Suprapubic skin (tissue), 4 donors: ENCODE results near the gene MARK3. TPM values are rescaled to one million over a fixed set of nuclear protein-coding genes. Genes with fewer than 3 reads are reported as not detected.

Experiments
- DNase-seq, 2 donors: peaks; one replicate each; pipeline ENCODE4 v3.0.0-alpha.2; 2019; ENCODE audit warnings: low spot score in 2 of 2
- H3K27ac ChIP-seq: fragments of 200-600 bp; sonication (generic); one replicate; pipeline ENCODE4 v1.5.1; 2019
- H3K27me3 ChIP-seq: fragments of 200-600 bp; sonication (generic); one replicate; pipeline ENCODE4 v1.5.1; 2019
- H3K36me3 ChIP-seq: fragments of 200-600 bp; sonication (generic); one replicate; pipeline ENCODE4 v1.5.1; 2019
- H3K4me1 ChIP-seq: fragments of 200-600 bp; sonication (generic); one replicate; pipeline ENCODE4 v1.5.1; 2019
- H3K4me3 ChIP-seq: fragments of 200-600 bp; sonication (generic); one replicate; pipeline ENCODE4 v1.5.1; 2019; ENCODE audit warnings: mild to moderate bottlenecking
- H3K9me3 ChIP-seq: fragments of 200-600 bp; sonication (generic); one replicate; pipeline ENCODE4 v1.5.1; 2019
- EP300 ChIP-seq: sonication (generic); formaldehyde crosslinking; IDR thresholded peaks from one replicate; pipeline ENCODE4 v1.6.1; 2017; ENCODE audit warnings: antibody characterized with exemption
- POLR2A ChIP-seq, 2 donors: fragments of 450-650 bp; IDR thresholded peaks; one replicate each; pipeline ENCODE4 v1.6.1; 2017; ENCODE audit warnings: antibody characterized with exemption in 2 of 2, mild to moderate bottlenecking in 2 of 2, moderate library complexity in 2 of 2
- POLR2AphosphoS5 ChIP-seq, 3 donors: sonication (generic); formaldehyde crosslinking; IDR thresholded peaks; one replicate each; pipeline ENCODE4 v1.6.1; 2017; ENCODE audit warnings: antibody characterized with exemption in 3 of 3
- WGBS: methylation state at CpG from one replicate; pipeline ENCODE4 v1.1.5; 2018; 5-methylcytosine and 5-hydroxymethylcytosine counted together
- total RNA-seq, 4 donors: library from RNA; depleted of rRNA; stranded (reverse); fragments of >200 nt; gene quantifications; one replicate each; pipeline ENCODE4 v1.1.0, GENCODE V29; 2016
- TF ChIP-seq, protein P1 (sequence below), 2 donors: fragments of 200-600 bp in 1 of 2; fragments of 450-650 bp in 1 of 2; sonication (generic) in 1 of 2; IDR thresholded peaks; one replicate each; pipeline ENCODE4 v1.5.1; 2016 to 2019; ENCODE audit warnings: antibody characterized with exemption in 2 of 2, mild to moderate bottlenecking in 1 of 2, moderate library complexity in 1 of 2

The MARK3 gene
- total RNA-seq, 4 donors from 2014 or later, result 44.6 to 95.2 (median 57.2) TPM

DNA sequence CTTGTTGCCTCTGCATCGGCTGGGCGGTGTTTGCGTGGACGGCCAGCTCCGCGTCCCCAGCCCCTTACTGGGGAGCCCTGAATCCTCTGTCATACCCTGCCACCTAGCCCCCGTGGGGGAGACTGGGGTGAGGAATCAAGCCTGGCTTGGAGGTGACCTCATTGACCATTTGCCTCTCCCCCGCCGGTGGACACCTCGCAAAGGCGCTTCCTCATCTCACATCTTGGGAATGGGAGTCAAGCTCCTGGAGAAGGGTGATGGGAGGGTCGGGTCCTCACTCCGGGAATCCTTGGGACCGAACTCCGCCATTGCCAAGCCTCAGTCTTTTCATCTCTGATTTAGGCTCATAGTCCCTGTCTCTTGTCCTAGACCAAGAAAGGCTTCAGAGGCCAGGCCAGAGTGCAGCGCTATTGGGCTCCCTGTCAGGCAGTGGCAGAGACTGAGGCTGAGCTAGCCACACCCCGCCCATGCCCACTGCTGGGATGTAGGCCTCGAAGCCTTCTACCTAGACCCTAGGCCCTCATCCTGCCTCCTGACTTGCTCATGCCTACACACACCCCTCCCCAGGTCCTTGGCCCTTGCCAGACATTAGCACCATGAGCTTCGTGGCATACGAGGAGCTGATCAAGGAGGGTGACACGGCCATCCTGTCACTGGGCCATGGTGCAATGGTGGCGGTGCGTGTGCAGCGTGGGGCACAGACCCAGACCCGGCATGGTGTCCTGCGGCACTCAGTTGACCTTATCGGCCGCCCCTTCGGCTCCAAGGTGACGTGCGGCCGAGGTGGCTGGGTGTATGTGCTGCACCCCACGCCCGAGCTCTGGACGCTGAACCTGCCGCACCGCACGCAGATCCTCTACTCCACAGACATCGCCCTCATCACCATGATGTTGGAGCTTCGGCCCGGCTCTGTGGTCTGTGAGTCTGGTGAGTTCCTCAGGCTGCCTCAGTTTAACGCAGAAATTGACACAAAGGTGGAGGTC is 144.5 kb downstream of the MARK3 start:
- TF ChIP-seq POLR2AphosphoS5 (IDR thresholded peaks at IDR 0.05) (no peak), POLR2A (IDR thresholded peaks at IDR 0.05) (no peak), EP300 (no peak)
- TF ChIP-seq, protein P1, sequence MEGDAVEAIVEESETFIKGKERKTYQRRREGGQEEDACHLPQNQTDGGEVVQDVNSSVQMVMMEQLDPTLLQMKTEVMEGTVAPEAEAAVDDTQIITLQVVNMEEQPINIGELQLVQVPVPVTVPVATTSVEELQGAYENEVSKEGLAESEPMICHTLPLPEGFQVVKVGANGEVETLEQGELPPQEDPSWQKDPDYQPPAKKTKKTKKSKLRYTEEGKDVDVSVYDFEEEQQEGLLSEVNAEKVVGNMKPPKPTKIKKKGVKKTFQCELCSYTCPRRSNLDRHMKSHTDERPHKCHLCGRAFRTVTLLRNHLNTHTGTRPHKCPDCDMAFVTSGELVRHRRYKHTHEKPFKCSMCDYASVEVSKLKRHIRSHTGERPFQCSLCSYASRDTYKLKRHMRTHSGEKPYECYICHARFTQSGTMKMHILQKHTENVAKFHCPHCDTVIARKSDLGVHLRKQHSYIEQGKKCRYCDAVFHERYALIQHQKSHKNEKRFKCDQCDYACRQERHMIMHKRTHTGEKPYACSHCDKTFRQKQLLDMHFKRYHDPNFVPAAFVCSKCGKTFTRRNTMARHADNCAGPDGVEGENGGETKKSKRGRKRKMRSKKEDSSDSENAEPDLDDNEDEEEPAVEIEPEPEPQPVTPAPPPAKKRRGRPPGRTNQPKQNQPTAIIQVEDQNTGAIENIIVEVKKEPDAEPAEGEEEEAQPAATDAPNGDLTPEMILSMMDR (IDR thresholded peaks at IDR 0.05), result no peak
- peak in 1 of 2 donors; percentile 77 for DNase-seq
- Histone ChIP-seq H3K4me3 (peak overlapping the region; percentile 75), H3K27me3 (no peaks in the 10 kb centered on the region), H3K27ac (peak overlapping the region; percentile 92), H3K9me3 (no peaks in the 10 kb centered on the region), H3K36me3 (peaks cover 30% of the 10 kb centered on the region), H3K4me1 (peaks cover 49% of the 10 kb centered on the region)
- whole genome bisulfite sequencing, result 49% methylated on average over 24 of the region's 42 CpGs

DNA sequence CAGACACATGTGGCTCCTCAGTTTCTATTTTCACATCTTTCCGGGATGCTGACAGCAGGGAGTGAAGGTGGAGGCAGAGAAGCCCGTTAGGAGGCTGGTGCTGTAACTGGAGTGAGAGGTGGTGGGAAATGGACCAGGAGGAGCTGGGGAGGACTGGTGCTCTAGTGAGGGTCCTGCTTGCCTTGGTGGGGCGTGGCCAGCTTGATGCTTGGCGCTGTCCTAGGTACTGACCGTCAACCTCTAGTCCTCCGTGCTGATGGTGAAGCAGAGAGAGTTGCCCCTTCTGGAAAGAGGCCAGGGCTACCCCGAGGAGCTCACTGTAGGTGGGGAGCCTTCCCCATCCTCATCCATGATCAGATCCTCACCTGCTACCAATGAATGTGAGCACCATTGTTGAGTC is 145.2 kb downstream of the MARK3 start:
- Histone ChIP-seq H3K4me3 (peak overlapping the region; percentile 75), H3K9me3 (no peaks in the 10 kb centered on the region), H3K27ac (no peak overlapping the region), H3K4me1 (peaks cover 49% of the 10 kb centered on the region), H3K27me3 (no peaks in the 10 kb centered on the region), H3K36me3 (peaks cover 37% of the 10 kb centered on the region)
- TF ChIP-seq, protein P1 (IDR thresholded peaks at IDR 0.05), result no peak
- TF ChIP-seq POLR2A (IDR thresholded peaks at IDR 0.05), result no peak
- TF ChIP-seq POLR2AphosphoS5 (IDR thresholded peaks at IDR 0.05), result no peak
- TF ChIP-seq EP300, result no peak
- WGBS, result 68% methylated on average over 5 of the region's 7 CpGs
- no peak for DNase-seq

DNA sequence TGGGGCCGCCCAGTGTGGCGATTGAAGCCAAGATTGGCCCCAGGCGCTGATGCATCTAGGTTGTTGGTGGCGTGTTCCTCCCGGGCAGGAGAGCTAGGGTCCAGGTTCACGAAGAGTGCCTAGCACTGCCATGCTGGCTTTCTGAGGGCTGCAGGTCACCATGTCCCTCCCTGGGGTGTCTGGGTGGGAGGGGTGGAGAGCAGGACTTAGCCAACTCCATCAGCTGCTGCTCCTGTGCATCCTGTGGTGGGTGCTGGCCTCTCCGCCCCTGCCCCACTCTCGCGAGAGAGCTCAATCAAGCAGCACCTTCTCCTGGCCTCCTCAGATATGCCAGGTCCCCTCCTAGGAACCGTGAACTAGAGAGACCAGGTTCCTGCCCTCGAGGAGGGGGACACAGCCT is 145.6 kb downstream of the MARK3 start:
- H3K27ac ChIP-seq, result no peak overlapping the region
- no peak for DNase-seq
- peaks cover 49% of the 10 kb centered on the region for H3K4me1 ChIP-seq
- 85% methylated on average over 4 of the region's 11 CpGs for WGBS
- H3K36me3 ChIP-seq, result peaks cover 41% of the 10 kb centered on the region
- H3K9me3 ChIP-seq, result no peaks in the 10 kb centered on the region
- H3K4me3 ChIP-seq, result no peak overlapping the region
- TF ChIP-seq POLR2AphosphoS5 (IDR thresholded peaks at IDR 0.05) (no peak), POLR2A (IDR thresholded peaks at IDR 0.05) (no peak), EP300 (no peak)
- TF ChIP-seq, protein P1 (IDR thresholded peaks at IDR 0.05), result no peak
- H3K27me3 ChIP-seq, result no peaks in the 10 kb centered on the region

DNA sequence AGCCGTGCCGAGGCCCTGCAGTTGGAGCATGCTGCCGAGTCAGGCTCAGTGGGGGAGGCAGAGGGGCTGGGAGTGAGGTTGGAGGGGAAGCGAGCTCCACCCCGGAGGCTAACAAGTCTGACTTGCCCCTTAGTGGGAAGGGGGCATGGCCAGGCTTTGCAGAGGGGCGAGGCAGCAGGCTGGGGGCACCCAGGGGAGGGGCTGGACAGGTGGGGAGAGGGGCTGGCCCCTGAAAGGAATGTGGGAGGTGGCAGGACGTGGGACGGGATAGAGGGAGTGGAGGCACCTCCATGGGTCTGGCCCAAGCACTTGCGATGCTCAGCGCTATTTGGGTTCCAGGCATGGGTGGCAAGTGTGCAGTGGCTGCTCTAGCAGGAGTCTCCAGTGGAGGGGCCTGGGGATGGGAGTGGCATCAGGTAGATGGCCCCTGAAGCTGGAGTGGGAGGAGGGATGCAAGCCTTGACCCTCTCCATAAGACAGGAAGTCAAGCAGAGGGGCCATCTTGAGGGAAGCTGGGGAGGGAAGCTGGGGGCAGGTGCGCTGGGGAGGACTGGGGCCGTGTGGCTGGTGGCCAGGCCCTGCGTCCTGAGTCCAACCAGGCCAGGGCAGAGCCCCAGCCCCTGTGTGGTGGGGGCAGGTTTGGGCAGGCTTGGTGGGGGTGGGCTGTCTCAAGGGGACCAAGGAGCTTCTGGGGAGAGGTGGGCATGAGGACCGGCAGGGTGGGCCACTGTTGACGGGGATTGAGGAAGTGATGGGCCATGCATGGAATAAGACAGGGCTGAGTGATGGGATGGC is 146.4 kb downstream of the MARK3 start:
- no peak for DNase-seq
- Histone ChIP-seq H3K36me3 (peaks cover 41% of the 10 kb centered on the region), H3K4me3 (no peak overlapping the region), H3K4me1 (peaks cover 45% of the 10 kb centered on the region), H3K27me3 (no peaks in the 10 kb centered on the region), H3K9me3 (no peaks in the 10 kb centered on the region), H3K27ac (no peak overlapping the region)
- TF ChIP-seq POLR2AphosphoS5 (IDR thresholded peaks at IDR 0.05), result no peak
- no peak for TF ChIP-seq POLR2A (IDR thresholded peaks at IDR 0.05)
- TF ChIP-seq, protein P1 (IDR thresholded peaks at IDR 0.05), result no peak
- TF ChIP-seq EP300, result no peak
- WGBS, result 83% methylated on average over 15 of the region's 15 CpGs
